Ovary (tissue), 3 donors: ENCODE measurements around the gene ZSCAN5A.
"Not testable (repeated sequence)": the region's sequence is repeated elsewhere in the genome, so short reads cannot be mapped to it uniquely, and the experiment has no call there.

Experiments used
- CTCF ChIP-seq, 3 donors: fragments of 450-650 bp in 2 of 3; fragments of 200-600 bp in 1 of 3; IDR thresholded peaks; one replicate each; pipeline versions ENCODE4 v1.5.1 to v1.8.0; 2016 to 2022; ENCODE audit warnings: antibody characterized with exemption in 3 of 3, mild to moderate bottlenecking in 1 of 3
- EP300 ChIP-seq: sonication (generic); formaldehyde crosslinking; IDR thresholded peaks from one replicate; pipeline ENCODE4 v1.6.1; 2017; ENCODE audit warnings: antibody characterized with exemption
- POLR2A ChIP-seq: fragments of 450-650 bp; IDR thresholded peaks from one replicate; pipeline ENCODE4 v1.6.1; 2017; ENCODE audit warnings: antibody characterized with exemption, mild to moderate bottlenecking, moderate library complexity
- donor health status: DM: no; HTN: no; CAD: no.

DNA sequence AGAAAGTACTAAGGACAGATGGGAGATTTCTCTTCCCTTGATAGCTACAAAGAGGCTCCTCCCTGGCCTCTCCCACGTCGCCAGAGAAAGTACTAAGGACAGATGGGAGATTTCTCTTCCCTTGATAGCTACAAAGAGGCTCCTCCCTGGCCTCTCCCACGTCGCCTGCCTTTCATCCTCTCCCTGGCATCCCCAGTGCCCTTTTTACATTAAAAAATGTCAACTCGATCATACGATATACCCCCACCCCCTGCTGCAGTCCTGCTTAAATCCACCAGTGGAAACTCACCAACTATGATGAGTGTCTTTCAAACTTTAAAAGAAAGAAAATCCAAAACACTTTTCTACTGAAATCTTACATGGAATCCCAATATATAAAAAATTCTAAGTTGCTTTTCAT lies 7.6 kb downstream of the ZSCAN5A start:
- not testable (repeated sequence) for TF ChIP-seq POLR2A; EP300; CTCF (IDR thresholded peaks at IDR 0.05)
